HFF-Myc (cell line): ENCODE measurements around the gene WFIKKN1.

Experiments used
- DNase-seq: peaks from one replicate; pipeline ENCODE4 v3.0.0-alpha.2; 2011; ENCODE audit warnings: low read depth; ENCODE audit errors: extremely low read depth
- H3K4me3 ChIP-seq: replicated peaks from 2 replicates; pipeline ENCODE4 v1.5.1; 2011; ENCODE audit warnings: low read depth, mild to moderate bottlenecking, control low read depth, low read length
- CTCF ChIP-seq: IDR thresholded peaks from 2 replicates; pipeline ENCODE4 v1.5.1; 2012; ENCODE audit warnings: mild to moderate bottlenecking, low read depth, low read length, control low read depth; ENCODE audit errors: missing control alignments

WFIKKN1 gene

GRCh38 chr16:662095-662494 is 31.3 kb downstream of the WFIKKN1 start:
- no peak for TF ChIP-seq CTCF
- no peak for DNase-seq
- H3K4me3 ChIP-seq, result no peak overlapping the region

GRCh38 chr16:662597-662996 is 31.8 kb downstream of the WFIKKN1 start:
- DNase-seq, result no peak
- no peak overlapping the region for H3K4me3 ChIP-seq
- TF ChIP-seq CTCF, result no peak

GRCh38 chr16:666572-666971 is 35.8 kb downstream of the WFIKKN1 start:
- DNase-seq, result no peak
- no peak overlapping the region for H3K4me3 ChIP-seq
- TF ChIP-seq CTCF, result no peak

GRCh38 chr16:667113-667779 is 36.5 kb downstream of the WFIKKN1 start:
- TF ChIP-seq CTCF, result no peak
- H3K4me3 ChIP-seq, result no peak overlapping the region
- DNase-seq, result no peak

GRCh38 chr16:667780-668518 is 37.2 kb downstream of the WFIKKN1 start, which contains the start of gene RHOT2:
TSS of gene RHOT2 (plus strand) at chr16:668132. CDS start at chr16:668200, 68 bp downstream.
- peak; percentile 69 for TF ChIP-seq CTCF
- H3K4me3 ChIP-seq, result peak within 1 kb of the TSS; percentile 96
- DNase-seq, result no peak

GRCh38 chr16:668519-669171 is 37.9 kb downstream of the WFIKKN1 start:
- peak overlapping the region; percentile 96 for H3K4me3 ChIP-seq
- no peak for TF ChIP-seq CTCF
- DNase-seq, result no peak
